ENCODE measurements around the gene MELTF.
A peak's percentile ranks its signal among the peaks of the same experiment; 100 is the strongest.

- TF ChIP-seq EZH2 (IDR thresholded peaks at IDR 0.05) (no peak), POLR2AphosphoS5 (IDR thresholded peaks at IDR 0.05; ENCODE audit: borderline replicate concordance, low read depth, low read length) (no peak), FOXP2 (optimal IDR thresholded peaks at IDR 0.05; ENCODE audit: control extremely low read depth, extremely low read length, insufficient read depth) (peak; percentile 36)
Measured at GRCh38 chr3:197042539-197042938, 12.9 kb upstream of the MELTF start.
